ENCODE measurements around the gene EML6.
A peak's percentile ranks its signal among the peaks of the same experiment; 100 is the strongest.

EML6 gene

DNA sequence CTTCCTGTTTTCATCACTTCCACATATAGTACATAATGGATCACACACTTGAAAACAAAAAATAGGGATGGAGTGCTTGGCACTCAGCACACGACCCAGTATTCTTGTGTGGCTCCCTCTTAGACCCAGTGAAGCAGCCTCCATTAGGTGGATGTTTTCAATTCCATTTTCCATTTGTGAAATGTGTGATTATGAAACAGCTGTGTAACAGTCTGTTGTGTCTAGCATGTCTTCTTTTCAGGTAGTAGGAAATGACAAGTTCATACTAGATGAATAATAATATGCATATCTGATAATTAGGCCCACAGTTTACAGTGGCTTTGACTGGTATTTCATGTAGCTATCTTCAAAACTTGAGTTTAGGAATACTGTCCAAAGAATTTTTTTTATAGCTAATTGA is 35.5 kb downstream of the EML6 start:
- no peak for DNase-seq

DNA sequence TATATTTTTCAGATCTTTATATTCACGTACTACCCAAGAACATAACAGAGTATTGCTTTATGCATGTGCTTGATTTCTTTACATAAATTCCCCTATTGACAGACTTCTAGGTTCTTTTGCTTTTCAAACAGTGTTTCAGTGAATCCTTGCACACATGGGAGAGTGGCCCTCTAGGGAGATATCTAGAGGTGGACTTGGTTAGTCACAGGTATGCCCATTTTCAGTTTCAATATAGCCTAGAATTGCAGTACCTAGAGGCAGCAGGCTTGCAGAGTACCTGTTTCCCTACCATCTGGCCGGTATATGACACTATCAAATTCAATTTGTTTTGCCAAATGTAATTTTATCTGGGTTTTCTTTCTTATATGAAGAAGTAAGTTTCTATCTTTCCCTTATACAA is 36.8 kb downstream of the EML6 start:
- DNase-seq = no peak

DNA sequence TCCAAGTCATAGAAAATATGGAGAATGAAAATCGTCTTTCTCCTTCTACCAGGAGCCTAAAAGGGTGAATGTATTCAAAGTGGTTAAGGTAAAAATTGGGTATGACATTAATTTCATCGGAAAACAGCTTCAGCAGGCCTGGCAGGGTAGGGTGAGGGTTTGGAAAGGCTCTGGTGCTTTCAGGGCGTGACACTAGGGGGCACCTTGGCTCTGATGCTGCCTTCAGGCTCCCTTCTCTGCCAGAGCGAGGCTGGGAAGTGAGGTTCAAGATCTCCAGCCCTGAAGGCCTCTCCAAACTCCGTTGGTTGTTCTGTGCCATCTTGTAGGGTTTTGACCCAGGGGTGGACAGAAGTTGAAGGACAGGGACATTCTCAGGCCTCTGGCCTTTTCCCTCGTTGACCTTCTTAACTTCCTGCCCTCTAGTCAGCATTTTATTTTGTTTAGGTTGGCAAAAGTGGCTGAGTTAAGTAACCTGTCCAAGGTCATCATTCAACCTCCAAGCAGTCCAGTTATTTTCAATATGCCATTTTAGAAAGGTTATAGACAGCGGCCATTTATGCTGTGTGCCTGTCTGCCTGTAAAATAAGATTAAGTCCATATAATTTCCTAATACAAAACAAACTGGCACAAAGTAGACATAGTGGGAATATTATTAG is 40.3 kb downstream of the EML6 start:
- DNase-seq = peak in 1 of 2 experiments; percentile 3

DNA sequence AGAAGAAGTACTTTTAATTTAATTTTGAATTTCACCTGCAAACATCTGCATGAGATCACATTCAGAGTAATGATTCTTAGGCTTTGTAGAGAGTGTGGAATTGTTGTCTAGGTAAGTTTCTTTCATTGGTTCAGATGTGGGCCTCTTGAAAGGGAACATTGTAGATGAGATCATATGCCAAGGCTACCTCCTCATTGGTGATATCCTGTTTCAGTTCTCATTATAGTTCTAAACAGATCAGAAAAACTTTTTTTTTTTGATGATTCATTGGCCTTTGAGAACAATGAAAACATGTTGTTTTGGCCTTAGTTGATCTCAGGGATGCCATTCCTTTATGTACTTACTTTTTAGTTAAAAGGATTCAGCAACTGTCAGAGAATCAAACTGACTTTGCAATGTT is 44.5 kb downstream of the EML6 start:
- DNase-seq = no peak

DNA sequence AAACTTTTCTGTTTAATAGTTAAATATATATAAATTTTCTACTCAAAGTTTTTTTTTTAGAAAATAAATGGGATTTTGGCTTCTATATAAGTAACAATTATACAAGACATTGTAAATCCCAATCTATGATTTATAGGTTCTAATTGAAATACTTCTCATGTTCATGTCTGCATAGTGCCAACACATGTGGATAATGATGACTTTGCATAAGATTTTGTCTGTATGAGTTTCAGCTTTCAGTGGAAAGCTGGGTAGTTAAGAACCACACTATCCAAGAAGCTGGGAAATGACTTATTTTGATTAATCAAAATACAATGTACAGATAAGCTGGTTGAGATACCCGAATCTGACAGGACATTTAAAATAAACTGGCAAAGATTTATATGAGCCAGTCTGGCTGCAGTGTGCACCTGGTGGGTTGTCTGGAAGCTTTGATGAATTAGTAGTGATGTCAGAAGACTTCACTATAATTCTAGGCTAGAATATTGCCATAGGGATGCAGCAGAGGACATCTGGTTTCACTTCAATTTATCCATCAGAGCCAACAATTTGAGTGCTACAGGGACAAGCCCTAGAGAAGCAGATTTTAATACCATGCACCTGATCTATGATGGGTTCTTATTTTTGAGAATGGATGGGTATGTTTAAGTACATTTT is 45.4 kb downstream of the EML6 start:
- no peak for DNase-seq

DNA sequence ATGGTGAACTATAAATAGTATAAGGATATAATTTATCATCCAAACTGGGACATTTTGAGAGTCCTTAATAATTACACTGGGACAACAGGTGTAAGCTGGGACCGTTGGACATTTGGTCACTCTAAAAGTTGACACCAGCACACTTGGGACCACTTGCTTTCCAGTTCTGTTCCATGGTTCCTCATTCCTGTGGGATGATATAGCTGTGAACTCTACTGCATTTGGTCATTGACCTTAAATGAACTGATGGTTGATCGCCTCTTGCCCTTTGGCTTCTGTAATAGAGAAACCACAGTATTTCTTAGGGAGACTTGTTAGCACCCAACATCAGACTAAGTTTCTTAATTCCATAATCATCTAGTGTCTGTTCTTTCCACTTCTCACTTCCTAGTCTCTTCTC is 46.7 kb downstream of the EML6 start:
- DNase-seq = no peak

DNA sequence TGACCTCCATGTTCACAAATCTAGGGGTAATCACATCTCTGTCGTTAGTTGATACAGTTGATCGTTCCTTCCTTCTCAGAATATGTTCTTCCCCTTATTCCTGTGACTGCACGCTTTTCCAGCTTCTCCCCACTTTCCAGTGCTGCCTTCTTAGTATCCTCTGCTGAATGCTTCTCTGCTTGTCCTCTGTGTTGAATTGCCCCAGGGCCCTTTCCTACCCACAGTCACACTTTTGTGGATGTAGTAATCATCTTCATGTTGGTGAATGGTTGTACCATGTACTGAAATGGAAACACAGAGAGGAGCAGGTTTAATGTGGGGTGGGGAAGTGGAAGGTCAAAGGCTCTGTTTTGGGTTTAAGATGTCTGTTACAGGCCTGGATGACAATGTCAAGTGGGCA is 47.2 kb downstream of the EML6 start:
- no peak for DNase-seq

DNA sequence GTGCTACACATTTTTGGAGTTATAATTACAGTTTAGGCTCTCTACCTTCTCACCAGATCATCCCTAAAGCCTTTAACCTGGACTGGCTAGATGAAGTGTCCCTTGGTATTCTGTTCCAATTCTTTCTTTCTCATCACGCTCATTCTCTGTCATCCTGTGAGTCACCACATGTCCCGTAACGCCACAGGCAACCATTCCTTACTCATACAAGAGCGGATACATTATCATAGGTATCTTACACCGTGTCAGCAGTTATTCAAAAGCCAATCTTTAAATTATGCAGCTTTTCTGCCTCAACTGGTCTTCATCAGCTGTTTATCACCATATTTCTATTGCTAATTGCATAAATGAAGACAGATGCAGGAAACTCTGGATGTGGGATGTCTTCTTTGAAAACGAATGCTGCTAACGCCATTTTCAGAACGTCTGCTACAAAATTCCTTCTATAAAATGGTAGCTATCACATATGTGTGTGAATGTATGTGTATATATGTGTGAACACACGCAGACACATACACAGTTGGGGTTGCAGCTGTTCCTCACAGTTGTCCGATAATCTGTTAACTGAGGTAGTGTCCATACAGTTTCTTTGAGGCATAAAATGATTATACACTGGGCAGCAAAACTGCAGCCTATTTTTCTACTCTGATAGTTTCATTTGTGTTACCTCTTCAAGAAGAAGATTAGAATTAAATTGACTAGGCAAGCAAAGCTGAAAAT is 47.9 kb downstream of the EML6 start:
- no peak for DNase-seq

DNA sequence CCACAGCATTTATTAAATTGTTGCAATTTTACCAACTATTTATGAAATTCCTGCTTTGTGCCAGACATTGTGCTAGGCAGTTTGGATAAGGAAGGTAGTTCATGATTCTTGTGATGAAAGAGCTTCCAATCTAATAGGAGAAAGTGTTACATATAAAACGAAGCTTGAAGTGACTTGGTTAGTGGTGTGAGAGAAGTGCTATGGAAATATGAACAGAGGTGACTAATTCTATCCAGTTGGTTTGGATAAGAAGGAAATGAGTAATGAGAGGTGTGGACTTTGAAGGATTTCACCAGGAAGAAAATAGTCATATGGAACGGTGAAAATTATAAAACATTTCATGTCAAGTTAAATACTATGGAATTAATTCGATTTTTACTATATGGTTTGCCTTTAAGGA is 48.6 kb downstream of the EML6 start:
- no peak for DNase-seq

DNA sequence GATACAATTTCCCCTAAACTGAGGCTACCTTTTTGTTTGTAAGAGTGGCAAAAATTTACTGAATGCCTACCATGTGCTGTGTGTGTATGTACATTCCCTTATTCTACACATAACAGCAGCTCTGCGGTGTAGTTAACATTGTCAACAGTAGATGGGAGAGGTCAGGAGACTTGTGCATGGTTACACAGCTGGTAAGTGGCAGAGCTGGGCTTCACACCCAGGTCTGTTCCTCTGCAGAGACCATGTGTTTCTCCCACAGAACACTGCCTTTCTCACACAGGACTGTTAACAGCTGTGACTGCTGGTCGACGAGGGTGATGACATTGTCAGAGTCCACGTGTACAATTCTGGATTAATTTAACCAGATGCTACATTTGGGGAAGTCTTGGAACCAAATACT is 49.1 kb downstream of the EML6 start:
- DNase-seq = no peak

DNA sequence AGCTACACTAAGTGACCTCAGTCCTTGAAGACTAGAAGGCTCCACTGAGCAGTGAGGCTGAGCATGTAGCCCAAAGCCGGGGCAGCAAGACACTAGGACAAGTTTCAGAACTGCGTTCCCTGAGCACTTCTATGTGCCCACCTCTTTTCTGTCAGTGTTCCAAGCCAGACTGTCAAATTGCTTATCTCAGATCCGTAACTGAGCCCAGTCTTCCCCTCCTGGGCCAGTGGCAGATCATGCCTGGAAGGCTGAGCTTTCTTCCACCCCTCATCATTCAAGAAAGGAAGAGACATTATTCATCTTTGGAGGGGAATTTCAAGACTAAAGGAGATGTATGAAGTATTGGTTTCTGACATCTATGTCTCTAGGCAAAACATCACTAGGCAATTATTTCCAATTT is 49.8 kb downstream of the EML6 start:
- no peak for DNase-seq

DNA sequence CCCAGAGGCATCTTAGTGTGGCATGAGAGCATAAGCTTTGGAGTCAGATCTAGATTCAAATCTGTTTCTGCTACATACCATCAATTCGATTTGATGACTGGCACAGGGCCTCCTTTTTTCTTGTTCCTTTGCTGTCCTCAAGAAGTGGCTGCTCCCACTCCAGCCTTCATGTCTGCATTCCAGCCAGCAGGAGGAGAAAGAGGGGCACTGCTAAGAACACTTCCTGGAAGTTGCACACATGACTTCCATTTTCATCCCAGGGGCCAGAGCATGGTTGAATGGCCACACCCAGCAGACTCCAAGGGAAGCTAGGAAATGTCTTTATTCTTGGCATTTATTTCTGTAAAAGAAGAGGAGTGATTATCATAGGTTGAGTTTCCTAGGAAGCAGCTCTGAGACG is 50.4 kb downstream of the EML6 start:
- no peak for DNase-seq

DNA sequence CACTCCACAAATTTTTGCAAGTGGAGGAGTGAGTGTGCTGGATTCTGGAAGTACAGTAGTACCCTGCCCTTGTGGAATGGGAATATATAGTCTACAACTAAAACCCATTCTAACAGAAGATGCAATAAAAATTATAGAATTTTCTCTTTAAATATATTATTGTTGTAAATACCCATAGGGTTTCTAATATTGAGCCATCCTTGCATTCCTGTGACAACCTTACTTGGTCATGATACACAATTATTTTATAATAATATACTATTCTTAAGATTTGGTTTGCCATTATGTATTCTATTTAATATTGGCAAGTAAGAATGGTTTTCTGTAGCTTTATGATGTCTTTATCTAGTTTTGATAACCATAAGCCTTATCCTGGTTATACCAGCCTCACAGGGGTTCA is 52.2 kb downstream of the EML6 start:
- no peak for DNase-seq

DNA sequence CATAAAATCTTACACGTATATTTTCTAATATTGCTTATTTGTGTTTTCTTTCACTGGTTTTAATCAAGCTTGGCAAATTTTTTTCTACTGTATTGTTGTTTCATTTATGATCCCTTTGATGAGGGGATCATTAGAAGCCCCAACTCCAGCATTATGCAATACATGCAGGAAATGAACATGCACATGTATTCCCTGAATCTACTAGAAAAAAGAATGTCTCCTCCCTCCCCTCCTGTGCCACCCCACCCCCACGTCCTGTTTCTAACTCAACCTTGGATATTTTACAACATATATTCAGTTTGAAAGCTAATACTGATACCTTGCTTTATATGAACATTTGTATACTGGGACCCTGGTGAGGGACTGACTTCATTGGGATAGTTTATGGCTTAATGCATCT is 53.0 kb downstream of the EML6 start:
- DNase-seq = no peak

DNA sequence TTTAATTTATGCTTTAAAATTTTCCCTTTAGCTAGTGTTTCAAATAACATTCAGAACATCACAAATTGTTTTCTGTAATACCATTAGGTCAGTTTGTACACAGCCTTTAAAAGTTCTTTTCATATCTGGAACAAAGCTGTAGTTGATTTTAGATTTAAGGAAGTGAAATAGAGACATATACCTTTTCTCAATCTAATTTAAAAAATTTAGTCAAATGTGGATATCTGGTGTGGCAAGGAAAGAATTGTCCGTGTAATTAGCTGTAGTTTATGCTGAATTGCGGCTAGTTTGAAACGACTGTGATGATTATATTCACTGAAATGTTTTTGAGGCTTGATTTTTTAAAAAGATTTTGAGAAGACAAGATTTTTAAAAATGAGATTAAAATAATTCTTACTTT is 59.9 kb downstream of the EML6 start:
- DNase-seq = no peak

DNA sequence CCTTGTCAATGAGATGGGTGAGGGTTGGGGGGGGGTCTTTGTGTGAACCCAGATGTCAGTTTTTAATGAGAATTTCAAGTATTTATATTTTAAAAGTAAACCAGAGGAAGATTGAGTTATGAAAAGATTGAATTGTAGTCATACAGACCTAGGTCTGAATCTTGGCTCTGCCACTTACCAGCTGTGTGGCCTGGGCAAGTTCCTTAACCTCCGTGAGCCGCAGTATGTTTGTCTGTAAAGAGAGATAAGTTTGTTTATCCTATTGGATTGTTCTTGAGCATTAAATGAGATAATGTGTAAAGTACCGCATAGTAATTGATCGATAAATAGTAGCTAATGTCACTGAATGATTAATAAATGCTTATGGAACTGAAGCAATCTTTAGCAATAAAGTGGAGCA is 63.8 kb downstream of the EML6 start:
- no peak for DNase-seq

DNA sequence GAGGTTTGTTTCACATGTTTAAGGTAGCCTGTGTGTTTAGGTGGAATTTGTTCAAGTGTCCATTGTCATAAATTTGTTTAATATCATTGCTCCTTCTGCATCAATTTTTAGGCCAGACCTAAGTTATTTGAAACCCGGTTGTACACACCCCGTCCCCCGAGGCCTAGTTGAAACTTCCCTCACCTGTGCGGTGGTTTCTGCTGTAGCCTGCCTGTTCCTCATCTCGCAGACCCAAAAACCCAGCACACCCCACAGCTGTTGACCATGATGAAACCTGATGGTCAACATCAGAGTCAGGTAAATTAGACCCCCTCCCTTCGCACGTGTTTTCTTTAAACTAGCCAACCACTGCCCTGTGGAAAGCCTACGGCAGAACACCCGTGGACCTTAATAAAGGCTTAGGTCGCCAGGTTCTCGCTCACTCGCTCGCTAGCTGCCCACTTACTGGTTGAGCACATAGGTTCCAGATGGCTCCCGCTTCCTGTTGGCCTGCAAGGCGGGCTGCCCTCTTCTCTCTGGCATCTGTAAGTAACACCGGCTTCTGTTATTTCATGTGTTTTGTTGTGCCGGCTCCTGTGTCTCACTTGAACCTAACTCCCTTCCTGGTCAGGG is 64.4 kb downstream of the EML6 start:
- no peak for DNase-seq

DNA sequence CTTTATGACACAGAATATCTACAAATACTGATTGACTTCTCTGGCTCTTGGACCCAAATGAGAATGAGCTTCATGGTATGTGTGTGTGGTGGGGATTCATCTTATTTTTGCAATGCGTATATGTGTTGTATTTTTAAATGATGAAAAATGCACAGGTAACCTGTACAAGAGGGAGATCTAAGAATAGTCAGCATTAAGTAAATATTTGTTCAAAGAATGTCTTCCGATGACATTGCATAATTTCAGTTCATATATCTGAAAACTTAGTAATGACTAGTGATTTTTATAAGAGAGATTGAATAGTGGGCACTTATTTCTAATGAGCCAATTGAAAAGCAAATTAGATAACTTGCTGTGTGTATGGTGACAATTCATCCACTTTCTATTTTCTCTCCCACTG is 66.4 kb downstream of the EML6 start:
- DNase-seq = no peak

DNA sequence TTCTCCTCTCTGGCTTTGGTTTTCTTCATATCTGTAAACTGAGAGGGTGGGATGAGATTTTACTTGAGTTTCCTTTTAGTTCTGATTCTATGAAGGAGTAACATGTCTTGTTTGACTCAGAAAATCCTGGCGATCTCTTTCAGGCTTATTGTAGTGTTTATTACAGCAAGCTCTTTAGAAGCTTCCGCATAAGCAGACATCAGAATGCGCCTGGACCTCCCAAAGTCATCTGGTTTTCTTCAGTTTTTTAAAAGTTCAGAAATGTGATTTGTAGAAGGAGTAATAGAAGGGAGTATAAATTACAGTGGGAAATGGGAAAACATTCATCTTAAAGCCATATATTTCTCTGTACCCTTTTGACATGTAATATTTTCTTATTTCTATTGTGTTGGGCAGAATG is 68.4 kb downstream of the EML6 start:
- DNase-seq = no peak

DNA sequence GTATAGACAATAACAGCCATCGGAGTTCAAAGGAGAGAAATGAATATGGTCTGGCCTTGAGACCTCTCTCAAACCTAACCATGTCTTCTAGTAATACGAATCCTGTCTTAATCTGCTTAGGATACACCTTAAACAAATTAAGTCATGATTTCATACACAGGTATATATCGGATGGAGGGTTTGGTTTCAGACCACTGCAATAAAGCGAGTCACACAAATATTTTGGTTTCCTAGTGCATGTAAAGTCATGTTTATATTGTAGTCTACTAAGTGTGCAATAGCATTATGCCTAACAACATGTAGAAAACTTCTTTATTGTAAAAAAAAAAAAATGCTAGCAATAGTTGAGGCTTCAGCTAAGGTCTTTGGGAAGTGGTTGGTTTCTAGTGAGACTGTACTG is 73.8 kb downstream of the EML6 start:
- DNase-seq = no peak

DNA sequence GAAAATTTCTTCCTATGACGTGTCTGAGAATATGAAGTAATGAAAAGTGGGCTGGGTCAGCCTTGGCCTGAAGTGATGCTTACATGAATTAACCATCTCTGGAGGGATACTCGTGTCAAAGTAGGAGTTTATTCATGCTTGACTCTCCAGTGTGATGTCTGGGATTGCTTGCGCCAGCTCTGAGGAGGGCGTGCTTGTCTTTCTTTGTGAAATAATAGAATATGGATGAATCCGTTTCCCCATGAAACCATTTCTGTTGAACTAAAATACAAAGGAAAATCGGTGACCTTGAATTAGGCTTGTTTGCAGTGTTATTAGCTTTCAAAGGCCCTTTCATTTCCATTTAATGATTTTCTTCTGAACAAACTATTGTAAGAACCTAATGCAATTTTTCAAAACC is 77.9 kb downstream of the EML6 start:
- DNase-seq = no peak

DNA sequence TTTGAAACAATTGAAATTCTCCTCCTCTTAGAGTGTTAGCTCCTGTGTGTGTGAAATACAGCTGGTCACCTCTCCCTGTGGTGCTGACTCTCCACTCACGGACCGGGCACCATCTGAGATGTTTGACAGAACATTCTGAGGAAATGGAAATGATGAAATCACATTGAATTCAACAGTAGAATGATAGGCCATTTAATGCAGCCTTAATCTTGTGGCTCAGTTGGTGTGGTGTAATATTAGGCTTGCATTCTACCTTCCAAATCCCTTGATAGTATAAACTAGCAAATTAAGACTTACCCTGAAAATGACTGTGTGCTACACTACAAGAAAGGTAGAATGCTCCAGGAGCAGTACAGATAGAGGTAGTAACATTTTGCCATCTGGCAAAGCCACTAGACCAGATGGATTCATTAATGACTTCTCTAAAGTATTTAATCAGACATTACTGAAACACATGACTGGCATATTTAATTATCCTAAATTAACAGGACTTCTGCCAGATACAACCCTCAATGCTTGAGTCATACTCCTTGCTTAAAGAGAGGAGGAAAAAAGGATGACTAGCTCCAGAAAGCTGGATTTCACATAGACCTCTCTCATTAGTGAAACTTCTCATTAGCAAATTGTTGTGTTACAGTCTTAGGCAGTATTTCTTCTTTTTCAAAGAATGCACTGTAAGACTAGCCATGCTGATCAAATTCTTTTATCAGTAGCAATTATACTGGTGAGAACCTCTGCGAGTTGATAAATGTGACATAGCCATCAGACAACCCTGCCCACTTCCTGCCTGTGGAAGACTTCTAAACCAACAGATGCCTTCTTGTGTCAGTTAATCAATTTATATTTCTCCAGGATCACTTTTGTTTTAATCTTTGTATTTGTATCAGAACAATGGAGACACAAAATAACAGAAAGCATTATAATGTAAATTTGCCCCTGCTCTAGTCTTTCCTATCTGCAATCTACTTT is 80.6 kb downstream of the EML6 start:
- DNase-seq = no peak

DNA sequence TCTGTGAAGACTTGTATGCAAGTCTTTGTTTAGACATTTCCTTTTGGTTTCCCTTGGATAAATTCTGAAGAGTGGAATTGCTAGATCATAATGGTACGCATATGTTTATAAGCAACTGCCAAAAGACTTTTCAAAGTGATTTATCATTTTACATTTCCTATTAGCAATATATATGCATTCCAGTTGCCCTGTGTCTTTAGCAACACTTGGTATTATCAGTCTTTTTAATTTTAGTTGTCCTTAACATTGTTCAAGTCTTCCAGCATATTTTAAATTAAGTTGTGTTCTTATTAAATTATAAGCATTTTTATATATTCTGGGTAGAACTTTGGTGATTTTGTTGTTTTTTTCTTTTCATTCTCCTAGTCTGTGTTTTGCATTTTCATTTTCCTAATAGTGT is 81.8 kb downstream of the EML6 start:
- DNase-seq = no peak

Data from stimulated activated CD4-positive, alpha-beta T cell treated with anti-CD3 and anti-CD28 coated beads, Interleukin-4, amount 100 ng/mL, for 4 hours (primary cell).